ENCODE measurements around the gene LSS.
A peak's percentile ranks its signal among the peaks of the same experiment; 100 is the strongest.
"Not testable (repeated sequence)": the region's sequence is repeated elsewhere in the genome, so short reads cannot be mapped to it uniquely, and the experiment has no call there.

Gene LSS

GRCh38 chr21:46151989-46152926 is 76.3 kb downstream of the LSS start:
- no peak for DNase-seq

DNA sequence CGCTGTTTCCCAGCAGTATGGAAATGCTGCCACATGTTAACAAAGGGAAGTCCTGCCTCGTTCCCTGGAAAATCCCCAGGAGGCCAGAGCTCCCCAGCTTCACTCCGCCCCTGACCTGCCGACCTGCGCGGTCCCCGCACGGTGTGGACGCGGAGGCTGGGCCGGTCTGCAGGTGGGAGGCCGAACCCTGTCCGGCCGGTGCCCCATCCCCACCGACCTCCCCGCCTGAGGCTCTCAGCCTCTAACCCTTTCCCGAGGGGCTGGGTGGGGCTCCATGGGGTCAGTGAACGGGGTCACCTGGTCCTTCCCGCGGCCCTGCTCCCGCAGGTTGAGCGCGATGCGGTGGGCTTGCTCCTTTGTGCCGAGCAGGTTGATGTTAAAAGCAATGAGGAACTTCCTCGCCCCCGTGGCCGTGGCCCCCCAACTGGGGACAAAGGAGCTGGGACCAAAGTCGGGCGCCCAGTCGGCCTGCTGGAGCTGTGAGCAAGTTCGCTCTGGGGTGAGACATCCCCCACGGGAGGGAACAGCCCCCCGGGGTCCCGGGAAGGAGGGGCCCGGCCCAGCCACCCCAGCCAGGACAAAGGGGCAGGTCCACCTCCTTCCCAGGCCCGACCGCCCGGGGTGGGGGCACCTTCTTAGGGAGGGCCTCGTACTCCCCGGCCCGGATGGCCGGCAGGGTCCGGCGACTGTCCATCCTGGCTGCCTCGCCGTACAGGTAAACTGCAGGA is 77.1 kb downstream of the LSS start:
- no peak for DNase-seq

DNA sequence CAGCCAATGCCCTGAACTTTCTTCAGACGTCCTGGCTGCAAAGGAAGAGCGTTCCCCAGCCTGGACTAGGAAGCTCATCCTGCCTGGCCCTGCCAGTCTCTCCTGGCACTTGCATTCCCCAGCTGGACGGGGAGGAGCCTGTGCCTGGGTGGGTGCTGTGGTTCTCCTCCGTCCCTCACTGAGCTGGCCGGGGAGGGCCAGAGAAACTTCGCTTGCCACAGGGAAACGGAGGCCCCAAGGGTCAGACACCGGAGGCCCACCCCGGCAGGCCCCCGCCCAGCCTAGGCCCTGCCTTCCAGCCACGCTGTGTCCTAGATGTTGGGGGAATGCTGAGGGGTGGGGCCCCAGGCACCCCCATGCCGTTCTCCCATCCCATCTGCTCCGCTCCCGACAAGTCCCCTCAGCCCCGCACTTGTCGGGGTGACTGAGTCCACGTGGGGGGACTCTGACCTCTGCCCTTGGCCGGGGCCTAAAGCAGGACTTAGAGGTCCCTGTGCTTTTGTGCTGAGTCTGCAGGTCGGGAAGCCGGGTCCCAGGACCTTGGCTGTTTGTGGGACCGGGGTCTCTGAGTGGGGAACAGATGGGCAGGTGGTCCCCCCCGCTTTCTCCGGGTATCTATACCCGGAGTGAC is 78.0 kb downstream of the LSS start:
- DNase-seq: no peak

DNA sequence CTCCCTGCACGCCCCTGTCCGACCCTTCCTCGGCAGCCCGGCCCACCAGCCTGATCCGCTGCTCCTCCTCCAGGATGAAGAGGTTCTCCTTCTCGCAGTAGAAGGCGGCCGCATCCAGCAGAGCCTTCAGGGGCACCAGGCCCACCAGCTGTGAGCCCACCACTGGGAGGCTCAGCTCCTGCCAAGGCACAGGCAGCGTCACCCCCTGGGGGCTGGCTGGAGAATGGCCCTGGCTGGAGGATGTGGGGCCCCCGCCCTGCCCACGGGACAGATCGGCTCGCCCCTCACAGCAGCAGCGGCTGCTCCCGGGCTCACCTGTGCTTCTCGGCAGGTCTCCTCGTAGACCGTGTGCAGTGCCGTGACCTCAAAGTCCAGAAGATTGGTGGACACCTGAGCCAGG is 78.5 kb downstream of the LSS start:
- DNase-seq: no peak

DNA sequence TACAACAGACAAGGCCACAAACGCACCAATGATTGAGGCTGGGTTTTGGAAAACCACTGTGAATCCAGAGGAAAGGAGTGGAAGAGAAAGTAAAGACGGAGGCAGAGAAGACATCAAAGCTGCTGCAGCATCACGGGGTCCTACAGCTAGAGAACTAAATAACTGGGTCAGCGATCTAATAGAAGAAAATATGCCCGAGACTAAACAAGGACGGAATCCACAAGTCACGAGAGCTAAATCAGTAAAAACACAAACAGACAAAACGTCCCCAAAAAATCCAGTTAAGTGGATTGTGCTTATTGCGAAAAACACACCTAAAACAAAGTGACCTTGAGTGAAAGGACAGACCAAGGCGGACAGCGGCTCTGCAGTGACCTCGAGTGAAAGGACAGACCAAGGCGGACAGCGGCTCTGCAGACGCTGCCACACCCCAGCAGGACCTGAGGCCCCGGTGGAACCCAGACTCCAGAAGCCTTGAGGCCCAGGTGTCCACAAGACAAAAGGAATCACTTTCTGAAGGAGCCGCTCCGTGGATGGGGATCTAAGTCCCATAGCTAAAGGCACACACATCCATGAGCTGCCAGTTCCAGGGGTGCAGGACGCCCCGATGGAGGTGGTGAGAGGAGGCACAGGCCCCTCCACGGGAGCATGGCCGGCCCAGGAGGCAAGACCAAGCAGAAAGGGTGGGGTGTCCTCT is 79.2 kb downstream of the LSS start:
- DNase-seq: no peak

- DNase-seq: no peak
Observed at GRCh38 chr21:46148106-46148505, 80.5 kb downstream of the LSS start.

DNA sequence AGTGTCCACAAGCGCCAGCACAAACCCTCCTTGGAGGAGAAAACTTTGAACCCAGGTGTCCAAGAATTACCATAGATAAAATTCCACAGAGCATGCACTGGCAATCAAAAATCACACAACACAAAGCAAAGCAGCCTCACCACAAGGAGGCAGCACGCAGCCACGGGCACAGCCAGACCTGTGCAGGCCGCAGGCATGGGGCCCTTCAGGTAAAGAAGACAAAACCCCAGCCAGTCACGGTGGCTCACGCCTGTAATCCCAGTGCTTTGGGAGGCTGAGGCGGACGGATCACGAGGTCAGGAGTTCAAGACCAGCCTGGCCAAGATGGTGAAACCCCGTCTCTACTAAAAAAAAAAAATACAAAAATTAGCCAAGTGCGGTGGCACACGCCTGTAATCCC is 81.1 kb downstream of the LSS start:
- peak in 1 of 2 donors; percentile 23 for DNase-seq

GRCh38 chr21:46146856-46147255 is 81.7 kb downstream of the LSS start:
- DNase-seq: no peak

GRCh38 chr21:46145840-46146691 is 82.5 kb downstream of the LSS start:
- no peak for DNase-seq

DNA sequence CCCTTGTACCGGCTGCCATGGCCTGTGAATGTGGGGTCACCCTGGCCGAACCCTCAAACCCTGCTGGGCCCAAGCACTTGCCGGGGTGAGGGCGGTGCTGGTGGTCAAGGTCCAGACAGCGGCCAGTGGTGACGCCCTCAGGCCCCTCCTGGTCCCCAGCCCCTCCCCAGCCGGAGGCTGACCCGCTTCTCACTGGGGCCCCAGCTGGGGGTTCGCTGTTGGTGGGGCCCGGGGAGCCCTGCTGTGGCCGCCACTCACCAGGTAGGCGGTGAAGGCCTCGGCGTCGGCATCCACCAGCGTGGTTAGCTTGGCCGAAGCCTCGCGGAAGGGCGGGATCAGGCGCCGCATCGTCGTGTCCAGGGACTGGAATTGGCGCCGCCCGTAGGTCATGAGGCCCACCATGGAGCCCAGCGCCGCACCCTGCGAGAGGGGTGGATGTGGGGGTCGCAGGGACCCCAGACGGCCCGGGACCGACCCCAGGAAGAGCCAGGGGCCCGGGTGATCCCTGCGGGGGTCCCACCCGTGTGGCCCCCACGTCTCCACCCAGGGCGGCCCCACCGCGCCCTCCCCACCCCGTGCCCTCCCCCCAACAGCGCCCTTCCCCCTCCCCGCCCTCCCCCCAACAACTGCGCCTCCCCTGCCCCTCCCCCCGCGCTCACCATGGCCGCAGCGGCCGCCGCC is 83.3 kb downstream of the LSS start:
- DNase-seq: no peak

- no peak for DNase-seq
Observed at GRCh38 chr21:46144464-46145070, 84.0 kb downstream of the LSS start.

DNA sequence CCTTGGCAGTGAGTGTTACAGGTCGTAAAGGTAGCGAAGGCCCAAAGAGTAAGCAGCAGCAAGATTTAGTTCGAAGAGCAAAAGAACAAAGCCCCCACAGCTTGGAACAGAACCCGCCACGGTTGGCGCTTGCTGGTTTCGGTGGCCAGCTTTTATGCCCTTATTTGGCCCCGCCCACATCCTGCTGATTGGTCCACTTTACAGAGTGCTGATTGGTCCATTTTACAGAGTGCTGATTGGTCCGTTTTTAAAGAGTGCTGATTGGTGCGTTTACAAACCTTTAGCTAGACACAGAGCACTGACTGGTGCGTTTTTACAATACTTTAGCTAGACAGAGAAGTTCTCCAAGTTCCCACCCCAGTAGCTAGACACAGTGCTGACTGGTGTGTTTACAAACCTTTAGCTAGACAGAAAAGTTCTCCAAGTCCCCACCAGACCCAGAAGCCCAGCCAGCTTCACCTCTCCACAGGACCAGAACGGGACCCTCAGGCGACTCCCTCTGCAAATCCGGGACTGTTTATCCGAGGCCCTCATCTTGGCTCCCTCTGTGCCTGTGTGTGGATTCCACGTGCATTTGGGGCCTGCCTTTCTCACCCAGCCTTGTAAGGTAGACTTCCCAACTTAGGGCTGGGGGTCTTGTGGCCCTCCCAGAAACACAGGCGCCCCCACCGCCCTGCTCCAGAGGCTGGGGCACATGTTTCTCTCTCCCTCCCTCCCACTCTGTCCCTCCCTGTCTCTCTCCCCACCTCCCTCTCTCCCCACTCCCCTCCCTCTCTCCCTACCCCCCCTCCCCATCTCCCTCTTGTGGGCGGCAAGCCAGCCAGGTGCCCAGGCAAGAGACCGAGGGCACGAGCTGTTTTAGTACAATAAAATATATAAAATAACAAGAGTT is 85.7 kb downstream of the LSS start:
- DNase-seq: no peak

DNA sequence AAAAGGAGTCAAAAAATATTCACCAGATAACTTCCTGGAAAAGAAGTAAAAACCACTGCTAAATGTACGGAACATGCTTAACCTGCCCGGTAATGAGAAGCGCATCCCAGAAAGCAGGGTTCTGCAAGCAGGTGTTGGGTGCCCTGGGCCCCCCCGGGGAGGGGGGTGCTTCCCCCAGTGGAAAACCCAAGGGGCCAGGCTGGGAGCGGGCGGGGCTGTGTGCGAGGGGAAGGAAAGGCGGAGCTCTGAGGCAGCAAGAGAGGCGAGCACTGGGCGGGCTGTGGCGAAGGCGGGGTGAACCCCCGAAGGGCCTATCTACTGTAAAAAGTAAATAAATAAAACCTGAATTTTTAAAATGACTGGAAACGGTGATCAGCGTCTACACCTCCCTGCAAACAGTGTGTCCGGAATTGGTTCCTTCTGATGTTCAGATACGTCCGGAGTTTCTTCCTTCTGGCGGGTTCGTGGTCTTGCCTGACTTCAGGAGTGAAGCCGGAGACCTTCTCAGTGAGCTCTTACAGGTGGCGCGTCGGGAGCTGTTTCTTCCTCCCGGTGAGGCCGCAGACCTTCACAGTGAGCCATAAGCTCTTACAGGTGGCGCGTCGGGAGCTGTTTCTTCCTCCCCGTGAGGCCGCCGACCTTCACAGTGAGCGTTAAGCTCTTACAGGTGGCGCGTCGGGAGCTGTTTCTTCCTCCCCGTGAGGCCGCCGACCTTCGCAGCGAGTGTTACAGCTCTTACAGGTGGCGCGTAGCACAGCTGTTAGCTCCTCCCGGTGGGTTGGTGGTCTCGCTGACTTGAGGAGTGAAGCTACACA is 86.6 kb downstream of the LSS start:
- no peak for DNase-seq

GRCh38 chr21:46140352-46141003 is 88.1 kb downstream of the LSS start:
- not testable (repeated sequence) for DNase-seq

GRCh38 chr21:46139686-46140085 is 88.9 kb downstream of the LSS start:
- no peak for DNase-seq

GRCh38 chr21:46138383-46138970 is 90.1 kb downstream of the LSS start:
- DNase-seq: no peak

All from inflammatory macrophage (primary cell).